ENCODE measurements around the gene LRRC74A. TPM values are rescaled to one million over a fixed set of nuclear protein-coding genes. Genes with fewer than 3 reads are reported as not detected.

The LRRC74A gene
- total and polyA plus RNA-seq, 4 donors = 4.4 TPM; not detected in 3

GRCh38 chr14:76830556-76830955, 4.3 kb downstream of the LRRC74A start:
- Histone ChIP-seq H3K4me1 (ENCODE audit: control insufficient read depth in 1 of 2, insufficient read depth in 2 of 2, low read length in 2 of 2) (no peaks in the 10 kb centered on the region), H3K27ac (ENCODE audit: low read depth in 1 of 2, low read length in 2 of 2) (no peak overlapping the region), H3K9me3 (ENCODE audit: control insufficient read depth, low read length) (no peaks in the 10 kb centered on the region), H3K4me3 (ENCODE audit: low read length in 2 of 2) (no peak overlapping the region), H3K27me3 (ENCODE audit: control insufficient read depth in 1 of 2, insufficient read depth in 2 of 2, low read length in 1 of 2) (no peaks in the 10 kb centered on the region), H3K36me3 (ENCODE audit: control insufficient read depth in 1 of 2, insufficient read depth in 2 of 2, low read length in 1 of 2) (no peaks in the 10 kb centered on the region)
- intact Hi-C loops (cut with DNase I) = no loop called here
- no peak for ATAC-seq (ENCODE audit: low FRiP score)
- no peak for DNase-seq
- WGBS, 2 donors = 96% methylated on average over 4 of the region's 4 CpGs

DNA sequence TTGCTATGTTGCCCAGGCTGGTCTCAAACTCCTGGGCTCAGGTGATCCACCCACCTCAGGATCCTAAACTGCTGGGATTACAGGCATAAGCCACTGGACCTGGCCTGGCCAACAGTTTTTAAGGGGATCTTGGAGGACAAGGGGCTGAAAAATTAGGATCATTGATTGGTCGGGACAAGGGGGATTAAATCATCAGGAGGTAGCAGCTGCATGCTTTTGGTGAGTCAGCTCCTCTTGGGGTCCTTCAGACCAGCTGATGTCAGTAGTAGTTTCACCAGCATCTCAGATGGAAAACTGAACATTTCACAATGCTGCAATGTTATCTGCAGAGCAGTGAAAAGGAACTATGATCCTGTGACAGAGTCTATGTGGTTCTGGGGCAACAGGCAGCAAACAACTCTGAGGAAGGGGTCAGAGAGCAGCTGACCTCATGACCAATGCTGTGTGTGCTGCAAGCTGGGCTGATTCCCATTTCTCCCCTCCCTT, 6.3 kb downstream of the LRRC74A start:
- WGBS, 2 donors = 73% methylated on average over 1 of the region's 1 CpG
- no peak for DNase-seq

DNA sequence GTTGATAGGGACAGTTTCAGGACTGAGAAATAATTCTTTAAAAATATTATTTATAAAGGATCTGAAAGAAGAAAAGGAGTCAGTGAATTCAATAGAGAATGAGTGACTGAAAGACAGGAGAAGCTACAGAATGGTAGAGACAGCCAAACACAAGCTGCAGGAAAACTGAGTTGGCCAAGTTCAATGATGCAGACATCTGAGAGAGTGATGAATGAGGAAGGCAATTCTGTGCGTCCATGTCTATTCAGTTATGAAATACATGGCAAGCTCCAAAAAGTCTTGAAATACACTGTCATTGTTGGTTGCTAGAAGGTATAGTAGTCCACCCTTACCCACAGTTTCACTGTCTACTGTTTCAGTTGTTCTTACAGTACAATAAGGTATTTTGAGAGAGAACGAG, 6.8 kb downstream of the LRRC74A start:
- H3K36me3 ChIP-seq (ENCODE audit: control insufficient read depth in 1 of 2, insufficient read depth in 2 of 2, low read length in 1 of 2) = no peaks in the 10 kb centered on the region
- ATAC-seq (ENCODE audit: low FRiP score) = no peak
- intact Hi-C loops (cut with DNase I) = no loop called here
- 83 to 85% methylated on average over 2 of the region's 2 CpGs for WGBS, 2 donors
- H3K9me3 ChIP-seq (ENCODE audit: control insufficient read depth, low read length) = no peaks in the 10 kb centered on the region
- no peak for DNase-seq
- no peaks in the 10 kb centered on the region for H3K27me3 ChIP-seq (ENCODE audit: control insufficient read depth in 1 of 2, insufficient read depth in 2 of 2, low read length in 1 of 2)
- H3K27ac ChIP-seq (ENCODE audit: low read depth in 1 of 2, low read length in 2 of 2) = no peak overlapping the region
- no peaks in the 10 kb centered on the region for H3K4me1 ChIP-seq (ENCODE audit: control insufficient read depth in 1 of 2, insufficient read depth in 2 of 2, low read length in 2 of 2)
- no peak overlapping the region for H3K4me3 ChIP-seq (ENCODE audit: low read length in 2 of 2)

More for the DNA sequence above, 6.3 kb downstream of the LRRC74A start:
- Histone ChIP-seq H3K36me3 (ENCODE audit: control insufficient read depth in 1 of 2, insufficient read depth in 2 of 2, low read length in 1 of 2) (no peaks in the 10 kb centered on the region), H3K4me1 (ENCODE audit: control insufficient read depth in 1 of 2, insufficient read depth in 2 of 2, low read length in 2 of 2) (no peaks in the 10 kb centered on the region), H3K9me3 (ENCODE audit: control insufficient read depth, low read length) (no peaks in the 10 kb centered on the region), H3K4me3 (ENCODE audit: low read length in 2 of 2) (no peak overlapping the region), H3K27me3 (ENCODE audit: control insufficient read depth in 1 of 2, insufficient read depth in 2 of 2, low read length in 1 of 2) (no peaks in the 10 kb centered on the region), H3K27ac (ENCODE audit: low read depth in 1 of 2, low read length in 2 of 2) (no peak overlapping the region)
- intact Hi-C loops (cut with DNase I) = no loop called here
- ATAC-seq (ENCODE audit: low FRiP score) = no peak

DNA sequence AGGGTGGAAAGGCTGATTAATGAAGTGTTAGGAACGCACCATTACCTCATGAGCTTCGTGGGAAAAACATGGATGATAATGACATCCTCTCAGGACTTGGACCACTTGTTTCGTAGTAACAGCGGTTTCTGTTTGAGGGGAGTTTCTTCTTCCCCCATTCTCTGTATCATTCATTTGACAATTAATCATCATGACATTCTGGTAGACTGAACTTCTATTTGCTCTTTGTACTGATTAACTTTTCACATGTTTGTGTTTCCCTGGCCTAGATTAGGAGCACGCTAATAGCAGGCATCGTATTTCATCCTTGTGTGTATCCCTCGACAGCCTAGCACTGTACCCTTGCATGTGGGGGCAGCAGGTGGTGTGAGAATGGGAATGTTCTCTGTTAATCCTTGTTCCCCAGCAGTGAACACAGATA, 8.0 kb downstream of the LRRC74A start:
- H3K27ac ChIP-seq (ENCODE audit: low read depth in 1 of 2, low read length in 2 of 2) = no peak overlapping the region
- intact Hi-C loops (cut with DNase I) = no loop called here
- DNase-seq (no peak), ATAC-seq (ENCODE audit: low FRiP score) (no peak)
- H3K9me3 ChIP-seq (ENCODE audit: control insufficient read depth, low read length) = no peaks in the 10 kb centered on the region
- no peak overlapping the region for H3K4me3 ChIP-seq (ENCODE audit: low read length in 2 of 2)
- no peaks in the 10 kb centered on the region for H3K4me1 ChIP-seq (ENCODE audit: control insufficient read depth in 1 of 2, insufficient read depth in 2 of 2, low read length in 2 of 2)
- no peaks in the 10 kb centered on the region for H3K36me3 ChIP-seq (ENCODE audit: control insufficient read depth in 1 of 2, insufficient read depth in 2 of 2, low read length in 1 of 2)
- H3K27me3 ChIP-seq (ENCODE audit: control insufficient read depth in 1 of 2, insufficient read depth in 2 of 2, low read length in 1 of 2) = no peaks in the 10 kb centered on the region
- WGBS, 2 donors = 55 to 58% methylated on average over 7 of the region's 7 CpGs

- H3K27me3 ChIP-seq (ENCODE audit: control insufficient read depth in 1 of 2, insufficient read depth in 2 of 2, low read length in 1 of 2) = no peaks in the 10 kb centered on the region
- no peaks in the 10 kb centered on the region for H3K9me3 ChIP-seq (ENCODE audit: control insufficient read depth, low read length)
- DNase-seq (peak in 1 of 2 donors; percentile 71), ATAC-seq (ENCODE audit: low FRiP score) (peak; percentile 15)
- H3K4me1 ChIP-seq (ENCODE audit: control insufficient read depth in 1 of 2, insufficient read depth in 2 of 2, low read length in 2 of 2) = no peaks in the 10 kb centered on the region
- intact Hi-C loops (cut with DNase I) = no loop called here
- H3K36me3 ChIP-seq (ENCODE audit: control insufficient read depth in 1 of 2, insufficient read depth in 2 of 2, low read length in 1 of 2) = no peaks in the 10 kb centered on the region
- H3K27ac ChIP-seq (ENCODE audit: low read depth in 1 of 2, low read length in 2 of 2) = no peak overlapping the region
- no peak overlapping the region for H3K4me3 ChIP-seq (ENCODE audit: low read length in 2 of 2)
- WGBS, 2 donors = 88 to 90% methylated on average over 13 of the region's 13 CpGs
Observed at GRCh38 chr14:76836029-76836630, 9.9 kb downstream of the LRRC74A start.

GRCh38 chr14:76837524-76837923, 11.3 kb downstream of the LRRC74A start:
- WGBS, 2 donors = 43 to 47% methylated on average over 5 of the region's 5 CpGs
- intact Hi-C loops (cut with DNase I) = no loop called here
- H3K9me3 ChIP-seq (ENCODE audit: control insufficient read depth, low read length) = no peaks in the 10 kb centered on the region
- H3K4me3 ChIP-seq (ENCODE audit: low read length in 2 of 2) = no peak overlapping the region
- ATAC-seq (ENCODE audit: low FRiP score) = no peak
- H3K27ac ChIP-seq (ENCODE audit: low read depth in 1 of 2, low read length in 2 of 2) = no peak overlapping the region
- H3K27me3 ChIP-seq (ENCODE audit: control insufficient read depth in 1 of 2, insufficient read depth in 2 of 2, low read length in 1 of 2) = no peaks in the 10 kb centered on the region
- H3K36me3 ChIP-seq (ENCODE audit: control insufficient read depth in 1 of 2, insufficient read depth in 2 of 2, low read length in 1 of 2) = no peaks in the 10 kb centered on the region
- no peaks in the 10 kb centered on the region for H3K4me1 ChIP-seq (ENCODE audit: control insufficient read depth in 1 of 2, insufficient read depth in 2 of 2, low read length in 2 of 2)
- DNase-seq = no peak

- Histone ChIP-seq H3K27ac (ENCODE audit: low read depth in 1 of 2, low read length in 2 of 2) (no peak overlapping the region), H3K4me3 (ENCODE audit: low read length in 2 of 2) (no peak overlapping the region), H3K36me3 (ENCODE audit: control insufficient read depth in 1 of 2, insufficient read depth in 2 of 2, low read length in 1 of 2) (no peaks in the 10 kb centered on the region), H3K27me3 (ENCODE audit: control insufficient read depth in 1 of 2, insufficient read depth in 2 of 2, low read length in 1 of 2) (peaks cover 0 to 2% of the 10 kb centered on the region in 2 donors), H3K9me3 (ENCODE audit: control insufficient read depth, low read length) (no peaks in the 10 kb centered on the region), H3K4me1 (ENCODE audit: control insufficient read depth in 1 of 2, insufficient read depth in 2 of 2, low read length in 2 of 2) (no peaks in the 10 kb centered on the region)
- ATAC-seq (ENCODE audit: low FRiP score) = no peak
- no peak for DNase-seq
- intact Hi-C loops (cut with DNase I) = no loop called here
Observed at GRCh38 chr14:76842414-76842813, 16.2 kb downstream of the LRRC74A start.

- intact Hi-C loops (cut with DNase I) = no loop called here
- 52 to 53% methylated on average over 9 of the region's 9 CpGs for WGBS, 2 donors
- Histone ChIP-seq H3K27ac (ENCODE audit: low read depth in 1 of 2, low read length in 2 of 2) (no peak overlapping the region), H3K27me3 (ENCODE audit: control insufficient read depth in 1 of 2, insufficient read depth in 2 of 2, low read length in 1 of 2) (peaks cover 0 to 2% of the 10 kb centered on the region in 2 donors), H3K9me3 (ENCODE audit: control insufficient read depth, low read length) (no peaks in the 10 kb centered on the region), H3K36me3 (ENCODE audit: control insufficient read depth in 1 of 2, insufficient read depth in 2 of 2, low read length in 1 of 2) (no peaks in the 10 kb centered on the region), H3K4me1 (ENCODE audit: control insufficient read depth in 1 of 2, insufficient read depth in 2 of 2, low read length in 2 of 2) (no peaks in the 10 kb centered on the region), H3K4me3 (ENCODE audit: low read length in 2 of 2) (no peak overlapping the region)
- DNase-seq = peak; percentile 82 to 86
- ATAC-seq (ENCODE audit: low FRiP score) = peak; percentile 85
Observed at GRCh38 chr14:76844223-76844622, 18.0 kb downstream of the LRRC74A start.

DNA sequence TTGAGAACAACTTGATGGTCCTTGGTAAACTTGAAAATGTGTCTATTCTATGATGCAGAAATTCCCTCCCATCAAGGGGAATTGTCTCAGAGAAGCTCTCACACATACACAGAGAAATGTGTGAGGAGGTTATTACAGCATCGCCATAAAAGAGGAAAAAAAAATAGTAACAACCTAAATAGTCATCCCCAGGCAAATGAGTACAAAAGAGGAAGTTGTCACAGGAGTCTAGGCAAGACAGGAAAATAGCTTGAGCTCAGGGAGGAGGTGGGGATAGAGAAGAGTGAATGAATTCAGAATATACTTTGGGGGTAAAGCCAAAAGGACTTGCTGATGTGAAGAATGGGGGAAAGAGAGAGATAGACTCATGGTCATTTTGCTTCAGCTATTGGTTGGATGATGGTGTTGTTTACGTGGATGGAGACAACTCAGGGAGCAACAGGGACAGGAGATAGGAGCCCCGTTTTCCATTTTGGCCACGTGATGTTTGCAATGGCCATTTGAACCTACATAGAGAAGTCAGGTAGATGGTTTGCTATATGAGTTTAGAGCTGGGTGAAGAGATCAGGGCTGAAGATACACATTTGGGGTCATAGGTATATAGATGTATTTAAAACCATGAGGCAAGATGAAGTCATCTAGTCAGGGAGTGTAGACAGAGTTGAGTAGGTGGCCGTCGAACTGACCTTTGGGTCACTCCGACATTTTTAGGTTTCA, 20.3 kb downstream of the LRRC74A start:
- Histone ChIP-seq H3K4me1 (ENCODE audit: control insufficient read depth in 1 of 2, insufficient read depth in 2 of 2, low read length in 2 of 2) (no peaks in the 10 kb centered on the region), H3K27ac (ENCODE audit: low read depth in 1 of 2, low read length in 2 of 2) (no peak overlapping the region), H3K36me3 (ENCODE audit: control insufficient read depth in 1 of 2, insufficient read depth in 2 of 2, low read length in 1 of 2) (no peaks in the 10 kb centered on the region), H3K4me3 (ENCODE audit: low read length in 2 of 2) (no peak overlapping the region), H3K27me3 (ENCODE audit: control insufficient read depth in 1 of 2, insufficient read depth in 2 of 2, low read length in 1 of 2) (peaks cover 0 to 2% of the 10 kb centered on the region in 2 donors), H3K9me3 (ENCODE audit: control insufficient read depth, low read length) (no peaks in the 10 kb centered on the region)
- 80 to 82% methylated on average over 7 of the region's 7 CpGs for WGBS, 2 donors
- DNase-seq (no peak), ATAC-seq (ENCODE audit: low FRiP score) (no peak)
- intact Hi-C loops (cut with DNase I) = no loop called here
